Measurements from ENCODE around the gene LNX2.

Gene LNX2

GRCh38 chr13:27658546-27658945 lies 38.2 kb upstream of the LNX2 start (continued):
- TF ChIP-seq ZNF610 (tag by site-specific recombination; IDR thresholded peaks at IDR 0.05; ENCODE audit: borderline replicate concordance) (no peak), ZNF501 (tag by site-specific recombination; IDR thresholded peaks at IDR 0.05) (no peak), ZNF423 (tag by site-specific recombination; IDR thresholded peaks at IDR 0.05) (no peak), ZNF280C (tag by site-specific recombination; IDR thresholded peaks at IDR 0.05) (no peak), ZNF658 (tag by site-specific recombination; IDR thresholded peaks at IDR 0.05) (no peak), ZSCAN30 (tag by site-specific recombination; IDR thresholded peaks at IDR 0.05) (no peak), ZBTB1 (tag by site-specific recombination; IDR thresholded peaks at IDR 0.05) (no peak)

- POLR2A ChIA-PET = no interaction called here
- CTCF ChIA-PET = interaction anchor here (0.6 kb wide), 1 partner anchor 44 kb away, joined by 6 read pairs; no protein-coding TSS in a partner anchor
- Histone ChIP-seq H3K27ac (ENCODE audit: extremely low read depth, low read depth, low read length) (no peak overlapping the region), H3K4me3 (ENCODE audit: low read depth, low read length) (no peak overlapping the region), H3K36me3 (ENCODE audit: control insufficient read depth in 2 of 2, insufficient read depth in 1 of 2, low read length in 2 of 2) (peaks cover 0 to 11% of the 10 kb centered on the region in 2 experiments; a peak in 1 of 3 replicates), H3K9me3 (ENCODE audit: control insufficient read depth, insufficient read depth, low read depth, low read length) (no peaks in the 10 kb centered on the region), H3K4me1 (ENCODE audit: control insufficient read depth, insufficient read depth, low read length) (no peaks in the 10 kb centered on the region)
- TF ChIP-seq ZNF785 (tag by site-specific recombination; IDR thresholded peaks at IDR 0.05) = no peak
- no peak for TF ChIP-seq TCF7L2 (IDR thresholded peaks at IDR 0.05; ENCODE audit: borderline replicate concordance, low read depth, low read length)
- TF ChIP-seq ZNF664 (tag by site-specific recombination; IDR thresholded peaks at IDR 0.05) = no peak
- TF ChIP-seq ZNF211 (tag by site-specific recombination; IDR thresholded peaks at IDR 0.05; ENCODE audit: low read depth) = no peak
- TF ChIP-seq ZNF416 (tag by site-specific recombination; IDR thresholded peaks at IDR 0.05) = no peak
Observed at GRCh38 chr13:27657724-27658123, 37.4 kb upstream of the LNX2 start.

GRCh38 chr13:27654816-27655215 lies 34.5 kb upstream of the LNX2 start:
- no peaks in the 10 kb centered on the region for H3K9me3 ChIP-seq (ENCODE audit: control insufficient read depth, insufficient read depth, low read depth, low read length)
- CTCF ChIA-PET = interaction anchor here (0.6 kb wide), 1 partner anchor 132 kb away, joined by 7 read pairs; no protein-coding TSS in a partner anchor
- H3K36me3 ChIP-seq (ENCODE audit: control insufficient read depth in 2 of 2, insufficient read depth in 1 of 2, low read length in 2 of 2) = peaks cover 11 to 23% of the 10 kb centered on the region in 2 experiments; a peak in 2 of 3 replicates
- H3K4me1 ChIP-seq (ENCODE audit: control insufficient read depth, insufficient read depth, low read length) = no peaks in the 10 kb centered on the region
- TF ChIP-seq ZNF639 (tag by site-specific recombination; IDR thresholded peaks at IDR 0.05) (no peak), ZBTB49 (tag by site-specific recombination; IDR thresholded peaks at IDR 0.05; ENCODE audit: low read depth) (no peak), ZNF16 (tag by site-specific recombination; IDR thresholded peaks at IDR 0.05; ENCODE audit: low read depth) (no peak), ZNF324 (tag by site-specific recombination; IDR thresholded peaks at IDR 0.05) (no peak), ZNF791 (tag by site-specific recombination; IDR thresholded peaks at IDR 0.05) (no peak), ZSCAN5A (tag by site-specific recombination; IDR thresholded peaks at IDR 0.05) (no peak), MEIS1 (CRISPR knock-in tag; IDR thresholded peaks at IDR 0.05; ENCODE audit: borderline replicate concordance) (no peak), GFI1B (tag by site-specific recombination; IDR thresholded peaks at IDR 0.05) (no peak), ZNF600 (tag by site-specific recombination; IDR thresholded peaks at IDR 0.05) (no peak), ZNF558 (tag by site-specific recombination; IDR thresholded peaks at IDR 0.05) (no peak), ZFP3 (tag by site-specific recombination; IDR thresholded peaks at IDR 0.05; ENCODE audit: low read depth) (no peak), ZNF366 (tag by site-specific recombination; conservative IDR thresholded peaks at IDR 0.05) (no peak), ZNF426 (tag by site-specific recombination; IDR thresholded peaks at IDR 0.05) (no peak), MYNN (tag by site-specific recombination; IDR thresholded peaks at IDR 0.05; ENCODE audit: borderline replicate concordance) (no peak)
- POLR2A ChIA-PET = no interaction called here
- no peak overlapping the region for H3K27ac ChIP-seq (ENCODE audit: extremely low read depth, low read depth, low read length)
- H3K4me3 ChIP-seq (ENCODE audit: low read depth, low read length) = no peak overlapping the region

Data from HEK293 (cell line).